Measurements from ENCODE around the gene TGFB1I1.
"Not testable (repeated sequence)": the region's sequence is repeated elsewhere in the genome, so short reads cannot be mapped to it uniquely, and the experiment has no call there.

TGFB1I1 gene

GRCh38 chr16:31488468-31489297 lies 16.7 kb downstream of the TGFB1I1 start:
- DNase-seq, result no peak

DNA sequence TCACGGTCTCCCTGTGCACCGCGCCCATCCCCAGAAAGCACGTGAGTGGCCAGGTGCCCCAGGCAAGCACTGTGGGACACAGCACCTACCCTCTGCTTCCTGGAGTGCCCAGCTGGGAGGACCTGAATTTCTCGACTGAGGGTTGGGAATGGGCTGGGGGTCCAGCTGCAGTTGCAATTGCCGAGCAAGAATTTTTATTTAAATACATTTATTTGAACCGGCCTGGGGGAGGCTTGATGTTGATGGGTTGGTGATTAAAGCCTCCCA lies 17.3 kb downstream of the TGFB1I1 start:
- DNase-seq, result no peak

DNA sequence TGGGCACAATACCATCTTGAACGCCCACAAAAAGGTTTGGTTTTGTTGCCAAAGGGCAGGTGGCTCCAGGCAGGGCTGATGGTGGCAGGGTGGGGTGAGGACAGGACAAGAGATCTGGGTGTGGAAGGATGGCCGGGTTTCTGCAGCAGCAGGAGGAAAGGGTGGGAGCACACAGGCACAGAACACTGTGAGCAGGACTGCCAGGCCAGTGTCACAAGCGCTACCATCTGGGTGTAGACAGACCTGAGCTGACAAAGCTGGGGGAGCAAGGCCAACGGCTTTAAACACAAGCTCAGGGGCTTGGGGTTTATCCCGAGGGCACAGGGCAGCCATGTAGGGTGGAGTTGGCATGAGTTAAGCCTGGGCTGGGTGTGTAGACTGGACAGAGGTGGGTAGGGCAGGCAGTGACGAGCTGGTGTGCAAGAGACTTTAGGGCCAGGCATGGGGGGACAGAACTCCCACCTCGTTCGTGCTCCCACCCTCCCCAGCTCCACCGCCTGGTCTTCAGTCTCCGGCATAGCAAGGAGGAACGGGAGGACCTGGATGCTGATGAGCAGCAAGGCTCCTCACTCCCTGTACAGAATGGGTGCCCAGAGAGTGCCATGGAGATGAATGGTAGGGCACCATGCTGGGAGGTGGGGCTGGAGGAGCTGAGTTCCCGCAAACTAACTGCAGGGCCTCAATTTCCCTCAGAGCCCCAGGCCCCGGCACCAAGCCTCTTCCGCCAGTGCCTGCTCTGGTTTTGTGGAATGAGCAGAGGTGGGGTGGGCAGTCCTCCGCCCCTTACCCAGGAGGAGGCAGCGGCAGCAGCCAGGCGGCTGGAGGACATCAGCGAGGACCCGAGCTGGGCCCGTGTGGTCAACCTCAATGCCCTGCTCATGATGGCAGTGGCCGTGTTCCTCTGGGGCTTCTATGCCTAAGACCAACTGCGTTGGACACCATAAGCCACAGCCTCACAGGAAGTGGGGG lies 17.9 kb downstream of the TGFB1I1 start:
- no peak for DNase-seq

DNA sequence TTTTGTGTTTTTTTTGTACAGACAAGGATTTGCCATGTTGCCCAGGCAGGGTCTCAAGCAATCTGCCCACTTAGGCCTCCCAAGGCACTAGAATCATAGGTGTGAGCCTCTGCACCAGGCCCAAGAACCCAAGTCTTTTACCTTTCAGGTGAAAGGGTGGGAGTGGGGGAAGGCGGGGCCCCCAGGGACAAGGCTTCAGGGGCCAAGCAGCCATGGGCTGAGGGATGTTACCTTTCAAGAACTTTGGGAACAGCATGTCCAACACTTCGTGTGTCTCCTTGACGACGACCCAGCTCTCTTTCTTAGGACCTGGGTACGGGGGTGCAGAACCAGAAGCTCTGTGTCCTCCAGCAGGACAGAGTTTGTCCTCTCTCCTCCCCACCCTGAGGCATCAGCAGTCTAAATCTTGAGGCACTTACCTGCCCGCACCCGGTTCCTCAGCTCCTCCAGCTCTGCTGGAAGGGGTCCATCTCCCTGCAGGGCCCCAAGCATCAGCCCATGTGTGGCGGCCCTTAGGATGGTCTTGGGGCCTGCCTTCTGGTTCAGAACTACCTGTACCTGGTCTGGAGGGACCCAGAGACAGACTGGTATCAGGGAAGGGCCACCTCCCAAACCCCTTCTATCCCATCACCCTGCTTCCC lies 19.9 kb downstream of the TGFB1I1 start:
- no peak for DNase-seq

GRCh38 chr16:31493506-31494125 lies 21.7 kb downstream of the TGFB1I1 start:
- no peak for DNase-seq

GRCh38 chr16:31496670-31497069 lies 24.7 kb downstream of the TGFB1I1 start:
- DNase-seq, result no peak

DNA sequence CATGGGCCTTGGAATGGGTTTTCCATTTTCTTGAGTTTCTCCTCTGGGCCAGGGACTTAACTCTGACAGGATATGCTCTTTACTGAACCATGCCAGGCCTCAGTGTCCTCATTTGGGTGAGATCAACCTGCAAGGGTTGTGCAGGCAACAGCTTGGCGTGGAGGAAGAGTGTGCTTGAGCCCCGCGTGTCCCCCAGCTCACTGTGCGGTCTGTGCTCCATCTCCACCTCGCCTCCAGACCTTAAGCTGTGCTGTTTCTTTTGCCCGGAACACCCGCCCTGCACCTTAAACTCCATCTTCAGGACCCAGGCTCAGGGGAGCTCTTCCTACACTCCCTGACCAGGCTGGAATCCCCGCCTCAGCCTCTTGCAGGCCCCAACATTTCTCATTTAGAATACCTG lies 26.5 kb downstream of the TGFB1I1 start:
- no peak for DNase-seq

DNA sequence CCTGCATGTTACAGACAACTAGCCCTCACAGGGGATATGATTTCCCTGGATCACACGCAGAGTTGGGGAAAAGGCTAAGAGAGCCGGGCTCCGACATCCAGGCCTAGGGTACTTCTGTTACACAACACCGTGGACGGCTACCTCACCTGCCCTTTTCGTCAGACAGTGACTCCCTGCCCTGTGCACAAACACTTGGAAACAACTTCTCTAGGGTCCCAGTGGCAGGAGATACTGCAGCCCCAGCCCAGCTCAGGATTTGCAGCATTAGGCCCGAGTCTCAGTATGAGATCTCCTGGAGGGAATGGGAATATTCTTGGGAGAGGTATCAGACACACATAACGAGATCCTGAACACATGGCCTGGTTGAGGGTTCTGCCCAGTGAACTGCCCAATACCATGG lies 28.0 kb downstream of the TGFB1I1 start:
- no peak for DNase-seq

DNA sequence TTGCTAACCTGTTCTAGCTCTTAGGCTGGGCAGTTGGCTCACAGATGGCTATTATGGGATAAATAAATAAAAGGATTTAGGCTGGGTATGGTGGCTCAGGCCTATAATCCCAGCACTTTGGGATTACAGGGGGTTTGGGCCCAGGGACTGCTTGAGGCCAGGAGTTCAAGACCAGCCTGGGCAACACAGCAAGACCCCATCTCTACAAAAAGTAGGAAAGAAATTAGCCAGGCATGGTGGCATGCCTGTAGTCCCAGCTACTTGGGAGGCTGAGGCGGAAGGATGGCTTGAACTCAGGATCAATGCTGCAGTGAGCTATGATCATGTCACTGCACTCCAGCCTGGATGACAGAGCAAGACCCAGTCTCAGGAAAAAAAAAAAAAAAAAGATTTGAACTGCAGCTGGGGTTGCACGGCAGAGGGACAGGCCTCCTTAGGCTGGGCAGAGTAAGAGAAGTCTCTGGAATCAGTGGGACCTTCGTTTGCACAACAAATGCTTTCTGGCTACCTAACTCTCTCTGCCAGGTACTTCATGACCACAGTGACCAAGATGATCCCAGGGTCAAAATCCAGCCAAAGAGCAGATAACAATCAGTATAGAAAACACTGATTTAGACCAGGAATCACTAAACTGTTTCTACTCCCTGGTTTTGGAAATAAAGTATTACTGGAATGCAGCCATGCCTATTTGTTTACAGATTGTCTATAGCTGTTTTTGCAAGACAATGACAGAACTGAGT lies 29.4 kb downstream of the TGFB1I1 start:
- DNase-seq, result no peak

- DNase-seq, result no peak
These were observed 30.0 kb downstream of the TGFB1I1 start for GRCh38 chr16:31501966-31502348.

- no peak for DNase-seq
These were observed 31.0 kb downstream of the TGFB1I1 start for GRCh38 chr16:31502981-31503380.

DNA sequence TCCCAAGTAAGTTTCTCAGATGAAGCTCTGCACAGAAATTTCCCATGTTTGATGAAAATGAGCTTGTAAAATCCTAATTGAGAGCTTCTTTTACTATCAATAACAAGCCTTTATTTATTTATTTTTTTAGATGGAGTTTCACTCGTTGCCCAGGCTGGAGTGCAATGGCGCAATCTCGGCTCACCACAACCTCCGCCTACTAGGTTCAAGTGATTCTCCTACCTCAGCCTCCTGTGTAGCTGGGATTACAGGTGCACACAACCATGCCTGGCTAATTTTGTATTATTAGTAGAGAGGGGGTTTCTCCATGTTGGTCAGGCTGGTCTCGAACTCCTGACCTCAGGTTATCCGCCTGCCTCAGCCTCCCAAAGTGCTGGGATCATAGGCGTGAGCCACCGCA lies 31.6 kb downstream of the TGFB1I1 start:
- DNase-seq, result not testable (repeated sequence)

GRCh38 chr16:31504159-31504558 lies 32.2 kb downstream of the TGFB1I1 start:
- DNase-seq, result no peak

- DNase-seq, result no peak
These were observed 33.5 kb downstream of the TGFB1I1 start for GRCh38 chr16:31505483-31505882.

DNA sequence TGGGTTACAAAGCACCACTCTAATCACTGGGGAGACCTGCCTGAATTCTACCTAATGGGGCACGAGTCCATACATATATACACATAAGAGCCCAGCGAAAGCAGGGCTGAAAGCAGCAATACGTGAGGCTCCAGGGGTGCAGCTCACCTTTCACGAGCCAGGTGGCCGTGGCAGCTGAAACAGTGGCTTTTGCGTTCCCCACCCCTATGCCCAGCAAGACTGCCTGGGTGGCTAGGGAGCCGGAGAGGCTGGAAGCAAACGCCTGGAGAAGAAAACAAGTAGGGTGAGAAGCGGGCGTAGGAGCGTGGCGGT lies 35.6 kb downstream of the TGFB1I1 start:
- no peak for DNase-seq

GRCh38 chr16:31507929-31508705 lies 36.2 kb downstream of the TGFB1I1 start, which contains the start of gene RUSF1:
Gene RUSF1, minus strand, starts transcription at chr16:31508391. Its CDS starts 18 bp downstream, at chr16:31508373.
- DNase-seq, result peak; percentile 78 to 84

DNA sequence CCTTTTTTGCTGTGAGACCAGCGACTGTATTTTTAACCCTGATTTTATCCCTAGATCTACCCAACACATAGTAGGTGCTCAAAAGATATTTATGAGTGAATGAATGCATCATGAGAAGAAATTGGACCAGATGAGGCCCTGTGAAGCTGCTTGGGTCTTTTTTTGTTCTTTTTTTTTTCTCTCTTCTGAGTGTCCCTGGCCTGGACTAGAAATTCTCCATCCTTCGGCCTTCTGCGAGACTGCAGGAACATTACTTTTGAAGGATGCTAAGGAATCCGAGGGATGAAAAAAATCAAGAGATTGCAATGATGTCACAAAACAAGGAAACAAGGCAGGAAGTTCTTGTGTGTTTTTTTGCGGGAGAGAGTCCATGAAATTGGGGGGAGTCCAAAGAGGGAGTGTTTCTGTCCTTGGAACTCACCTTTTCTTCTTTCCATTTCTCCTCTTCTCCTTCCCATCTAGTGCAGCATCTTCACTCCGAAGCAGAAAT lies 36.8 kb downstream of the TGFB1I1 start:
- no peak for DNase-seq

DNA sequence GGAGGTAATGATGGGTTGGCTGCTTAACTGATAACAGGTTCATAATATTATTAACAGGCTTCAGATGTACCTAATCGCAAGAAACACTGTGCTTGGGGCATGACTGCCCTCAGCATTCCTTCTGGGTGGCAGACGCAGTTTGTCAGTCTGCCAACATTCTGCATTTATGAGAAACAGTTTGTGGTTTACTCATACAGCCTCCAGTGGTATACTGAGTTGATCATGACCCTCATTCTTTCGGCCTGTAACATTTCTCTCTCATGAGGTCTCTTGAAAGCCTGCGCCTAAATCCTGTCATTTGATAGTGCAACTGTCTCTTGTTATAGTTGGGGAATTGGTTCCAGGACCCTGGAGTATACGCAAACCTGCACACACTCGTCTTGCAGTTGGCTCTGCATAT lies 41.2 kb downstream of the TGFB1I1 start:
- no peak for DNase-seq

DNA sequence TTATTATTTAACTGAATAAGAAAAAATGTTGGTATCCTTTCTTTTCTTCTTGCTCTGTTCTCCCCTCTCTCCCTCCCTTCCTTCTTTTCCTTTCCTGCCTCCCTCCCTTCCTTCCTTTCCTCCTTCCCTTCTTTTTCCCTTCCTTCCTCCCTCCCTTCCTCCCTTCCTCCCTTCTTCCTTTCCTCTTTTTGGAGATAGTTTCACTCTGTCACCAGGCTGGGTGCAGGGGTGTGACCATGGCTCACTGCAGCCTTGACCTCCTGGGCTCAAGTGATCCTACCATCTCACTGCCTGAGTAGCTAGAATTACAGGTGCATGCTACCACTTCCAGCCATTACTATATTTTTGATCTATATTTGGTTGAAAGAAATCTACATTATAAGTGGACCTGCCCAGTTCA lies 41.9 kb downstream of the TGFB1I1 start:
- no peak for DNase-seq

GRCh38 chr16:31517800-31518402 lies 45.9 kb downstream of the TGFB1I1 start:
- DNase-seq, result no peak

All from stimulated activated CD4-positive, alpha-beta T cell treated with anti-CD3 and anti-CD28 coated beads, Interleukin-4, amount 100 ng/mL, for 4 hours (primary cell).